ENCODE data around the gene EGR1.

Gene EGR1

DNA sequence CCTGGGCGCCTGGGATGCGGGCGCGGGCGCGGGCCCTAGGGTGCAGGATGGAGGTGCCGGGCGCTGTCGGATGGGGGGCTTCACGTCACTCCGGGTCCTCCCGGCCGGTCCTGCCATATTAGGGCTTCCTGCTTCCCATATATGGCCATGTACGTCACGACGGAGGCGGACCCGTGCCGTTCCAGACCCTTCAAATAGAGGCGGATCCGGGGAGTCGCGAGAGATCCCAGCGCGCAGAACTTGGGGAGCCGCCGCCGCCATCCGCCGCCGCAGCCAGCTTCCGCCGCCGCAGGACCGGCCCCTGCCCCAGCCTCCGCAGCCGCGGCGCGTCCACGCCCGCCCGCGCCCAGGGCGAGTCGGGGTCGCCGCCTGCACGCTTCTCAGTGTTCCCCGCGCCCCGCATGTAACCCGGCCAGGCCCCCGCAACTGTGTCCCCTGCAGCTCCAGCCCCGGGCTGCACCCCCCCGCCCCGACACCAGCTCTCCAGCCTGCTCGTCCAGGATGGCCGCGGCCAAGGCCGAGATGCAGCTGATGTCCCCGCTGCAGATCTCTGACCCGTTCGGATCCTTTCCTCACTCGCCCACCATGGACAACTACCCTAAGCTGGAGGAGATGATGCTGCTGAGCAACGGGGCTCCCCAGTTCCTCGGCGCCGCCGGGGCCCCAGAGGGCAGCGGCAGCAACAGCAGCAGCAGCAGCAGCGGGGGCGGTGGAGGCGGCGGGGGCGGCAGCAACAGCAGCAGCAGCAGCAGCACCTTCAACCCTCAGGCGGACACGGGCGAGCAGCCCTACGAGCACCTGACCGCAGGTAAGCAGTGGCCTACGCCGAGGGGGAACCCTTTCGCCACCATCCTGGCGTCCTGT lies at the start of gene EGR1:
Gene EGR1 (plus strand): TSS at position 219 of the 864 bp plus-strand sequence. CDS start 283 bp downstream, at position 502.
- peak; percentile 94 for DNase-seq (ENCODE audit: low read depth)
- TF ChIP-seq, protein P1, sequence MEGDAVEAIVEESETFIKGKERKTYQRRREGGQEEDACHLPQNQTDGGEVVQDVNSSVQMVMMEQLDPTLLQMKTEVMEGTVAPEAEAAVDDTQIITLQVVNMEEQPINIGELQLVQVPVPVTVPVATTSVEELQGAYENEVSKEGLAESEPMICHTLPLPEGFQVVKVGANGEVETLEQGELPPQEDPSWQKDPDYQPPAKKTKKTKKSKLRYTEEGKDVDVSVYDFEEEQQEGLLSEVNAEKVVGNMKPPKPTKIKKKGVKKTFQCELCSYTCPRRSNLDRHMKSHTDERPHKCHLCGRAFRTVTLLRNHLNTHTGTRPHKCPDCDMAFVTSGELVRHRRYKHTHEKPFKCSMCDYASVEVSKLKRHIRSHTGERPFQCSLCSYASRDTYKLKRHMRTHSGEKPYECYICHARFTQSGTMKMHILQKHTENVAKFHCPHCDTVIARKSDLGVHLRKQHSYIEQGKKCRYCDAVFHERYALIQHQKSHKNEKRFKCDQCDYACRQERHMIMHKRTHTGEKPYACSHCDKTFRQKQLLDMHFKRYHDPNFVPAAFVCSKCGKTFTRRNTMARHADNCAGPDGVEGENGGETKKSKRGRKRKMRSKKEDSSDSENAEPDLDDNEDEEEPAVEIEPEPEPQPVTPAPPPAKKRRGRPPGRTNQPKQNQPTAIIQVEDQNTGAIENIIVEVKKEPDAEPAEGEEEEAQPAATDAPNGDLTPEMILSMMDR (IDR thresholded peaks at IDR 0.05; ENCODE audit: insufficient read depth, low read depth, low read length, missing control alignments) = no peak
- peak within 1 kb of the TSS; percentile 91 for H3K4me3 ChIP-seq (ENCODE audit: low read depth, low read length)

DNA sequence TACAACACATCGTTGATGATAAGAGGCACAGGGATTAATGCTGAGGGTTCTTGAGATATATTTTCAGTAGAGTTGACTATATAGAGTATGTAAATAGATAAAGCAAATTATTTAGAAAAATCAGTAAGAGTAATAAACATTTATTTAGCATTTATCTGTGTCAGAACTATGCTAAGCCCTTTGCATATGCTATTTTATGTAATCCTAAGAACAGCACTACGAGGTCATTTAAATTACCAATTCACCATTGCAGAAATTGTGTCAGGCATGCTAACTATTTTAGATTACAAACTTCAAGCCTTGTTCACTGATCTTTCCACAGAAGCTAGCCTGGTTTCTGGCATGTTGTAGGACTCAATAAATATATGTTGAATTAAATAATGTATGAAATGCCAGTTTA lies 46.8 kb upstream of the EGR1 start:
- no peak for DNase-seq (ENCODE audit: low read depth)
- TF ChIP-seq, protein P1 (IDR thresholded peaks at IDR 0.05; ENCODE audit: insufficient read depth, low read depth, low read length, missing control alignments) = no peak
- H3K4me3 ChIP-seq (ENCODE audit: low read depth, low read length) = no peak overlapping the region

DNA sequence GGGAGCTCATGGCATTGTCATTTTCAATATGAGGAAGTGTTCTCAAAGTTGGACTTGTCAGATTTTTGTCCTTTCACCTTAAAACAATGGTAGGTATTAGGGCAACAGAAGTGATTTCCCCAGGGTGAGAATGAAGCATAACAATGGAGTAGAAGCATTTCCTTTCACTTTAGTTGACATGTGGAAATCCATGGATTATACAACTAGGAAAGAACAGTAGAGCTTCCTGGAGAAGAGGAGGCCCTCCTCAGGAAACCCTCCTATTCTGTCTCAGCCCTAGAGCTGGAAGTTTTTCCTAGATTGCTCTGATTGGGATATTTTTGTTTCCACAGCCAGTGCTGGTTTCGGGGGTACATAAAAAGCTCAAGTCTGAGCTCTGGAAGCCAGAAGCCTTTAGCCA lies 40.2 kb upstream of the EGR1 start:
- TF ChIP-seq, protein P1 (IDR thresholded peaks at IDR 0.05; ENCODE audit: insufficient read depth, low read depth, low read length, missing control alignments) = no peak
- no peak overlapping the region for H3K4me3 ChIP-seq (ENCODE audit: low read depth, low read length)
- DNase-seq (ENCODE audit: low read depth) = no peak

DNA sequence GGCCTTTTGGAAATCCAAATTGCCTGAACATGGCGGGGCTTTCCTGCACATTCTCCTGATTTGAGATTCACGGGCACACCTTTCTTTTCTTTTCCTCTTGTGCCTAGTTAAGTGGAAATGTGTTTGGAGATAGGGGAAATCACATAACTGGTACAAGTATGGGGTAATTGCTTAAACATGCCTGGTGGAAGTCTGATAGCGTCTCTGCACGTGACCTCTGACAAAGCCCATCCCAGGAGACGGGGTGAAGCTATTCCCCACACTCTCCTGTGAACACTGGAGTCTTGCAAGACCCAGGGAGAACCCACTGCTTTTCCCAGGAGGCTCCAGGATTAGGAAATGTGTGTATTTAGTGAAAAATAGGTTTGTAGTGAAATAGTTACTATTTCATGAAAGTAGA lies 29.3 kb upstream of the EGR1 start:
- TF ChIP-seq, protein P1 (IDR thresholded peaks at IDR 0.05; ENCODE audit: insufficient read depth, low read depth, low read length, missing control alignments) = no peak
- H3K4me3 ChIP-seq (ENCODE audit: low read depth, low read length) = no peak overlapping the region
- no peak for DNase-seq (ENCODE audit: low read depth)

DNA sequence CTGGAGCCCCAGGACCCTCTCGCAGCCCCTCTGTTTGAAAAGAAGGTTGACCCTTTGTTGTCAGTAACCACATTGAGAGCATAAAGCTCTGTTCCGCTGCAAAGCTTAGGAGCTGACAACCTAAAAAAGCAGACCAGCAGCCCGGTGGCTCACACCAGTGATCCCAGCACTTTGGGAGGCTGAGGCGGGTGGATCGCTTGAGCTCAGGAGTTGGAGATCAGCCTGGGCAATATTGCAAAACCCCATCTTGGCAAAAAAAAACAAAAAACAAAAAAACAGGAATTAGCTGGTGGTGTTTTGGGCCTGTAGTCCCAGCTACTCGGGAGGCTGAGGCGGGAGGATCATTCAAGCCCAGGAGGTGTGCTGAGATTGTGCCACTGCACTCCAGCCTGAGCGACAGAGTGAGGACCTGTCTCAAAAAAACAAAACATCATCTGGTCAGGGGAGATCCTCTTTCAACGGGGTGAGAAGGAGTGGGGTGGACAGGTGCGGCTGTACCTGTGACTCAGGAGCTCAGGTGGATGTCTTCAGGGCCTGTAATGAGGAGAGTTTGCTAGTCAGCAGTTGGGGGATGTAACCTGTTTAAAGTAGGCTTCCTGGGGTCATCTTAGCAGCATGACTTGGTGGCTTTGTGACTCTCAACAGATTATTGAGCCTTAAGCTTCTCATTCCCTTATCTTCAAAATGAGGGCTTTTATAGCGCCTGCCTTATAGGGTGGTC lies 27.1 kb upstream of the EGR1 start:
- TF ChIP-seq, protein P1 (IDR thresholded peaks at IDR 0.05; ENCODE audit: insufficient read depth, low read depth, low read length, missing control alignments) = no peak
- peak overlapping the region; percentile 43 for H3K4me3 ChIP-seq (ENCODE audit: low read depth, low read length)
- DNase-seq (ENCODE audit: low read depth) = no peak

DNA sequence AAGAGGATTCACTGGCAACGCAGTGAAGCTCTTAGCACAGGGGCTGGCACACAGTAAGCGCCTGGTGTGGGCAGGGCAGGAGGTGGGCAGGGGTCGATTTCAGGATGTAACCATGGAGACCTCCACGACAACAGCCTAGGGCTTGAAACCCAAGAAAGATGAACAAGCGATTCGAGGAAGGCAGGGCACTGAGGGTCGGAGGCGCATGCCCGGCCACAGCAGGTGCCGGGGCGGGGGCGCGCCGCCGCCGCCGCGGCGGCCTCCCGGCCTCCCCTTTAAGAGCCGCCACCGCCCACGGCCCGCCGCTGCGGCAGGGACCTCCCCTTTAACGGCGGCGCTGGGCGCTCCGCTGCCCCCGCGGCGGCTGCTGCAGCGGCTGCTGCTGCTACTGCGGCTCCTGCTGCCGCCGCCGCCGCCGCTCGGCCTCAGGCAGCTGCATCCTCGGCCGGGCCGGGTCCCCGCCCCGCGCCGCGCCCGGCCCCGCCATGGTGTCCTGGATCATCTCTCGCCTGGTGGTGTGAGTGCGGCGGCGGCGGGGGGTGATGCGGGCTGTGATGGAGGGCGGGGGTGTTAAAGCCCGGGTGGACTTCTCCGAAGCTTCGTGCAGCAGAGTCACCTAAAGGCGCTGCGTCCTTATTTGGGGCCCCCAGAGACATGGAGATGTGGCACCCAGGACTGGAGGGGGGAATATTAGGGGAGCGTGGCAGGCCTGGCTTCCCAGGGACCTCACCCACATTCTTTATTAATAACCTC lies 26.4 kb upstream of the EGR1 start, which contains the start of gene REEP2:
Gene REEP2 (plus strand): TSS at position 334 of the 753 bp plus-strand sequence. CDS start 152 bp downstream, at position 486.
- peak; percentile 68 for DNase-seq (ENCODE audit: low read depth)
- H3K4me3 ChIP-seq (ENCODE audit: low read depth, low read length) = peak within 1 kb of the TSS; percentile 58
- TF ChIP-seq, protein P1 (IDR thresholded peaks at IDR 0.05; ENCODE audit: insufficient read depth, low read depth, low read length, missing control alignments) = no peak
